HG02840 (cell line): Measurements from ENCODE around the gene CAMK2A.

ENCODE experiments used
- ATAC-seq: cut with Tn5 transposase; IDR thresholded peaks from one replicate; pipeline ENCODE4 v1.9.1; 2021; ENCODE audit warnings: mild to moderate bottlenecking, moderate library complexity, moderate number of reproducible peaks; ENCODE audit not compliant: unreplicated experiment, low FRiP score

CAMK2A gene

DNA sequence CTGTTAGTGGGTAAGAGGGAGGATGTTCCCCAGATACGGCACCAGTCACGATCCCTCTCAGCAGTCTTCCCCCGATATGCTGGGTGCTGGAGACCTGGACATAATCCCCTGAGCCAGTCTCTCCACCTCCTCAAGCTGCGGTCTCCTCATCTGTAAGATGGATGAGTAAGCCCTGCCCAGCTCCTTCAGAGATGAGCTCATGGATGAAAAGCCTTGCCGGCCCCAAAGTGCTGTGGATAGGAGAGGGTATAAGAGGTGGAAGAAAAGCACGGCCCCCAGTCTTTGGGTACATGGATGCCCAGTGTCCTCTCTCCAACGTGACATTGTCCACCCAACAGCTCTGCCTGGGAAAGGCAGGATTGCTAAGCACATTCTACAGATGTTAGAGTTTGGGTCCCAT lies 4.5 kb downstream of the CAMK2A start:
- no peak for ATAC-seq

GRCh38 chr5:150284311-150284710 lies 5.3 kb downstream of the CAMK2A start:
- ATAC-seq, result no peak

DNA sequence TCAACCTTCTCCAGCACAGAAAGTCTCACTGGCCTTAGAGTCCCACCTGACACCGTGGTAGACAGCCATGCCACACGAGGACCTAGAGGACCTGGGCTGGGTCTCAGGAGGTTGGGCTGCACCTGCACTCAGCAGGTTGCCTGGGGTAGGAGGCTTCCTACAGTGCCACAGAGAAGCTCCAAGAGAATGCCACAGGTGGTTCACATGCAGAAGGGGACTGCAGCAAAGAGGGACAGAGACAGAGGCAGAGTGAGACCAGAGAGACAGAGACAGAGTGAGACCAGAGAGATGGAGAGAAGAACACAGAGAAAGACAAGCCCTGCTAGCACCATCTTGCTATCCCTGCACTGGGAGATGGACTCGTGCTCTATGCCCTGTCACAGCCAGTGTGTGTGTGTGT lies 5.7 kb downstream of the CAMK2A start:
- ATAC-seq, result no peak

GRCh38 chr5:150281987-150282386 lies 7.6 kb downstream of the CAMK2A start:
- ATAC-seq, result no peak

DNA sequence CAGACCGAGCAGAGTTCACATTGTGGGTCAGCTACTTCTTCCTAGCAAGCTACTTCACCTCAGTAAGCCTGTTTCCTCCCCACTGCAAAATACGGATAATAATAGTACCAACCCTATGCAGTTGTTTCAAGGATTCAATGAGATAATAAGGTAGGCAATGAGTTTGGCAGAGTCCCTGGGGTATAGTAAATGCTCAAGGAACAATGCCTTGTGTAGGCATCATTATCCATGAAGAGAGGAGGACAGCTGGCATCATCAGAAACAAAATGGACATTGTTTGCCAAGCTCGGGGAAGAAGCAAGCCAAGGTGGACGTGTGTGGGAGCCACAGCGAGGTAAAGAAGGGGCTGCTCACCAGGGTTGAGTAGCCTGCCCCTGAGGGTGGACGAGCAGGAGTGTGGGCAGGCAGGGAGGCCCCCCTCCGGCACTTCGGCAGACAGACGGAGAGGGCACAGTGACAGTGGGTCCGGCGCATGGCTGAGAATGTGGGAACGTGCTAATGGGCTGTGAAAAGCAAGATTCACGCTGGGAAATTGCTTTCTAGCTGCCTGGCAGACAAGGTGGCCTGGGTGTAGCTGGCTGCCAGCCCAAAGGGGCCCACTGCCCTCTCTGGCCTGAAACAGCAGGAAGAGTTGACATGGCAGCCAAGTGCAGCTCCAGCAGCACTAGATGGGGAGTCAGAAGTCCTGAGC lies 10.1 kb downstream of the CAMK2A start:
- no peak for ATAC-seq

GRCh38 chr5:150278916-150279315 lies 10.7 kb downstream of the CAMK2A start:
- ATAC-seq, result no peak

DNA sequence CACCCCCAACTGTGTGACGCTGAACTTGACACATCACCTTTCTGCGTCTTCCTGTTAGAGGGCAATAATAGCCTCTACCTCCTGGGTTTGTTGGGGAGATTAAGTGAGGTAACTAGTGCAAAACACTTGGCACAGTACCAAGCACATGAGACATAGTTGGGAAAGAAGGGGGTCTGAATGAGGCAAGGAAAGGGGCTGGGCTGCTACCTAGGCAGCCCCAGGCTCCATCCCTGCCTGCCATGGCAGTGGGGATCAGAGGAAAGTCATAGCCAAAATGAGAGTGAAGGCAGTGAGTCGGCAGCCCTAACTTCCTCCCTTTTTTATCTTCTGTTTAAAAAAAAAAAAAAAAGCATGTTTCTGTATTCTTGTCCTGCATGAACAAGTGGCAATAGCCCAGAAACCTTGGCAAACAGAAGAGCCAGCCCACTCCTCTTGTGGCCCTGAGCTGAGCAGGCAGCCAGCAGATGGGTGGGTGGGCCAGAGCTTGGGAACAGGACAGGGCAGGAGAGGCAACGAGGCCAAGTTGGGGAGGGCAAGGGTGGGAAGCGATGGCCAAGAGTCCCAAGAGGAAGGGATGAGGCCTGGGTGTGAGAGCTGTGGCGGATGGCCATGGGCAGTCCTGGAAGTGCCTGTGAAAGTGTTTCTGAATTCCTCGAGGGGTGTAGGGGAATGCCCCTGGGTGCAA lies 11.4 kb downstream of the CAMK2A start:
- ATAC-seq, result no peak

DNA sequence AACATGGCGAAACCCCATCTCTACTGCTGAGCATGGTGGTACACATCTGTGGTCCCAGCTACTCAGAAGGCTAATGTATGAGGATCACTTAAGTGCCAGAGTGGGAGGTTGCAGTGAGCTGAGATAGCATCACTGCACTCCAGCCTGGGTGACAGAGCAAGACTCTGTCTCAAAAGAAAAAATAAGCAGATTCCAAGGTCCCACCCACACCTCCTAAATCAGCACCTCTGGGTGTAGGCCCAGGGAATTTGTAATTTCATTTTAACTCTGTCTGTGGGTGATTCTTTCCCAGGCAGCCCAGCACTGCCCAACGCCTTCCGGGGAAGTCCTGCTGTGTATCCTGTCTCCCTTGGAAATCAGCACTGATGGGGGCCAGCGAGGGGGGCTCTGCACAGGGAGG lies 12.5 kb downstream of the CAMK2A start:
- no peak for ATAC-seq

- no peak for ATAC-seq
Measured at GRCh38 chr5:150274811-150275210, 14.8 kb downstream of the CAMK2A start.

DNA sequence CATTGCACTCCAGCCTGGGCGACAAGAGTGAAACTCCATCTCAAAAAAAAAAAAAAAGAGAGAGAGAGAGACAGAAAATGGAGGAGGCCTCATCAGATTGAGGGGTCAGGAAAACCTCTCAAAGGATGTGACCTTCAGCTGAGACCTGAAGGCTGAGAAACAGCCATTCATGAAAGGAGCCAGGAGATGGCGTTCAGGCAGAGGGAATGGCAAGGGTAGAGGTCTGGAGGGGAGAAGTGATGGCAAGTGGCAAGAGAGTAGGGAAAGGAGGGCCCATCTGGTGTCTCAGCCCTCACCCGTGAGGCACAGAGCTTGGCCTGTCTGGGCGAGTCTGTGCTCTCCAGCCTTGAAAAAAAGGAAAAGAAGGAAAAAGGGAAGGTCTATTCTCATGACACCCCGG lies 17.0 kb downstream of the CAMK2A start:
- ATAC-seq, result no peak

- no peak for ATAC-seq
Measured at GRCh38 chr5:150271923-150272322, 17.6 kb downstream of the CAMK2A start.

DNA sequence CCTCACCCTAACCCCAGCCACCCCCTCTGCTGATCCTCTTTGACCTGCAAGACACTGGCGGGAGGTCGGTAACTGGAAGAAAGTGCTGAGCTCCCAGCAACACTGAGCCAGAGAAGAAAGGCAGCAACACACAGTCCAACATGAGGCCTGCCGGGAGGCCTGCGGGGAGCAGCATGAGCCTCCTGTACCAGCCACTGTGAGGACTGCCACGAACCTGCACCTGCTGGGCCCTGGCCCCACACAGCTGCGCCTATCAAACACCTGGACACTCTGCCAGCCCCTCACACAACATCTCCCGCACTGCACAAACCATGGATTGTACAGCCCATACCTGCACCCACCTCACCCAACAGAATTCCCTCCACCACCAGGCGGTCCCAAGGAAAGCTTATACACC lies 18.3 kb downstream of the CAMK2A start:
- no peak for ATAC-seq

- no peak for ATAC-seq
Measured at GRCh38 chr5:150270541-150271295, 18.9 kb downstream of the CAMK2A start.

- ATAC-seq, result no peak
Measured at GRCh38 chr5:150266871-150267291, 22.7 kb downstream of the CAMK2A start.

DNA sequence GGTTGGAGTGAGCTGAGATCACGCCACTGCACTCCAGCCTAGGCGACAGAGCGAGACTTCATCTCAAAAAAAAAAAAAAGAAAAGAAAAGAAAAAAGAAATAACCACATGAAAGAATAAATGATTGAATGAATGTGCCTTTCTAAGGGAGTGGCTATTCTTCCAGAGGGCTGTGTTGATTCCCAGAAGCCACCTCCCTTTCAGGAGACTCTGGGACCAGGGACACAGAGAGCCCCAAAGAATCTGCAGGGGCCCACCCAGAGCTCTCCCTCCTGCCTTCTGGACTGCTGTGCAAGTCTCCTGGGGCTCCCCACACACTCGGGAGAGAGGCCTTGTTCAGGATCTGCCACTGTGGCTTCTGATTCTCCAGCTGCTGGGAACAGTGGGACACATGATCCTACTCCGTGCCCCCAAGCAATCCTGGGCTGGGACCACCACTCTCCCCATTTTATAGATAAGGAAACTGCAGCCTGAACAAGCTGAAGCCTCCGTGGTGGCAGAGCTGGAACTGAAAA lies 23.6 kb downstream of the CAMK2A start:
- ATAC-seq, result no peak

DNA sequence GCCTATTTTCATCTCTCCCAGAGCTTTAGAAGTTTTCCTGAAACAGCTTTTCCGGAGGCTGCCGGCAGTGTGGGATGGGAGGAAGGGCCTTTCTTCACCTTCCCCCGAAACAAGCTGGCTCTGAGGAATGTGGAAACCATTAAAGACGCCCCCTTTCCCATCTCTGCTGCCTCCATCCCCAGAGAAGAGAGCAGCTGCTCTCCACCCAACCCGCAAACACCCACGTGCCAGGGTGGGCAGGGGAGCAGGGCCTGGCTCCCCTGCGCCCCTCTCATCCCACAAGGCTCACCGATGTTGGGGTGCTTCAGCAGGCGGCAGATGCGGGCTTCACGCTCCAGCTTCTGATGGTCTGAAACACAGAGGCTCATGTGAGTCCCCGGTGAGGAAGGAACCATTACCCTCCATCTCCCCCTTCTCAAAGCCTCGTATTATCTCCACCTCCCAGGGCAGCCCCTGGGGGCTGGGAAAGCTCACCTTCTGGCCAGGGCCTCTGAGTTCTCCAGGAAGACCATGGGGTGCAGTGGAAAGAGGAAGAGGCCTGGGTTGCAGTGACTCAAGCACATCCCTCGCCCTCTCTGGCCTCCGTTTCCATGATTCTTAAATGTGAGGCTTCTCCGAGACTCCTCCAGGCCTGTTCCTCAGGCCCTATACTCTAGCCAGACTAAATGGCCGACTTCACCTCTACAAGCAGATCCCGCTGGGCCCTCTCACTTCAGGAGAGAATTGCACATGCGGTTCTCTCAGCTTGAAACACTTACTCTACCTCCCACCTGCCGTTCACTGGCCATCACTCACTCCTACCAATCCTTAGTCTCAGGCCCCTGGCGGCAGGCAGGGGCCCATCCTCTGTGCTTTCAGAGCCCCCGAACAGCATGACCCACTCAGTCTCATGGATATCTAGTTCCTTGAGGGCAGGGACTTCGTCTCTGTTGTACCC lies 24.6 kb downstream of the CAMK2A start:
- ATAC-seq, result no peak

DNA sequence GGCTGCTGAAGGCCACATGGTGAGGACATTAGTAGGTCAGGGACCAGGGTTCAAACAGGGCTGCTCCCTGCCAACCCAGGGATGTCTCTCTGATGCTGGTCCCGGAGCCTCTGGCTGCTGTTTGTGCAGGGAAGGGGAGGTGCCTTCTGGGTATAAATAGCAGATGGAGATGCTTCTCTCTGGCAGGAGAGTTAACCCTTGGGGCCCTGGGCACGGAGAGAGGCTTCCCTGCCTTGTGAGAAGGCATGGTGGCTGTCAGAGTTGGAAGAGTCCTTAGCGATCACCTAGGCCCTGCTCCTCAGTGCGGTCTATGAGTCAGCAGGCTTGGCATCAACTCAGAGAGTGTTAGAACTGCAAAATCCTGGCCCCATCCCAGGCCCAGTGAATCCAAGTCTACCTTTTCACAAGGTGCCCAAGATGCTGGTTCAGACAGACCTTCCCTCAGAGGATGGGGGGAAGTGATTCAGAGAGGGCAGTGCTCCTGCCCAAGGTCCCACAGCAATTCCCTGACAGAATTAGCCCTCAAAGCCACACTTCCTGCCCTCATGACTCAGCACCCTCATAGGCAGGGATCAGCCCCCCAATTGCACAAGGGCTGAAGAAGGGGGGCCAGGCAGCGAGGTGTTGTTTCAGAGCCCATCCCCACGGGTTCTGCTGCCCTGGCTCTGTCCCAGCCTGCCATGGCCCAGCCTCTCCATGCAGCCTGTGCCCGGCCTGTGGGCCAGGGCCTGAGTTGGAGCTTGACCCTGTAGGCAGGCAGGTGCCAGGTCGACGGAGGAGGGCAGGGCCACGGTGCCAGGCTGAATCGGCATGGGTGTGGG lies 25.6 kb downstream of the CAMK2A start:
- no peak for ATAC-seq

- no peak for ATAC-seq
Measured at GRCh38 chr5:150263375-150263775, 26.2 kb downstream of the CAMK2A start.

GRCh38 chr5:150262502-150262901 lies 27.1 kb downstream of the CAMK2A start:
- ATAC-seq, result no peak
